ENCODE results near the gene XYLT1. TPM values are rescaled to one million over a fixed set of nuclear protein-coding genes. Genes with fewer than 3 reads are reported as not detected.

Gene XYLT1
- total and polyA plus RNA-seq, 10 of the 15 experiments (the other 5 are each of a cell fraction or from before 2014, with no cell fraction given) = 0.88 to 14.8 (median 5.8) TPM

DNA sequence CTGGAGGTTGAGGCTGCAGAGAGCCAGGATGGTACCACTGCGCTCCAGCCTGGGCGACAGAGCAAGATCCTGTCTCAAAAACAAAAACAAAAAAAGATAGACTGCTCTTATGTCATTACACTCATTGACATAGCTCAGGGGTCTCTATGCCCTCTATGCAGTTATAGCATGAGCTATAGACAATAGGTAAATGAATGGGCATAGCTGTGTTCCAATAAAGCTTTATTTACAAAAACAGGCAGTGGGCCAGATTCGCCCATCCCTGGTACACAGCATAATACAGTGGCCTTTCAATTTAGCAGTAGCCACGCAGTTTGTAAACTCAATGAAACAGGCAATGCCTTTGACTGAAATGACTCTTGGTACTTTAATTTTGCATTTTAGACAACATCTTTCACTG lies 51.5 kb downstream of the XYLT1 start (continued):
- TF ChIP-seq, protein P1, sequence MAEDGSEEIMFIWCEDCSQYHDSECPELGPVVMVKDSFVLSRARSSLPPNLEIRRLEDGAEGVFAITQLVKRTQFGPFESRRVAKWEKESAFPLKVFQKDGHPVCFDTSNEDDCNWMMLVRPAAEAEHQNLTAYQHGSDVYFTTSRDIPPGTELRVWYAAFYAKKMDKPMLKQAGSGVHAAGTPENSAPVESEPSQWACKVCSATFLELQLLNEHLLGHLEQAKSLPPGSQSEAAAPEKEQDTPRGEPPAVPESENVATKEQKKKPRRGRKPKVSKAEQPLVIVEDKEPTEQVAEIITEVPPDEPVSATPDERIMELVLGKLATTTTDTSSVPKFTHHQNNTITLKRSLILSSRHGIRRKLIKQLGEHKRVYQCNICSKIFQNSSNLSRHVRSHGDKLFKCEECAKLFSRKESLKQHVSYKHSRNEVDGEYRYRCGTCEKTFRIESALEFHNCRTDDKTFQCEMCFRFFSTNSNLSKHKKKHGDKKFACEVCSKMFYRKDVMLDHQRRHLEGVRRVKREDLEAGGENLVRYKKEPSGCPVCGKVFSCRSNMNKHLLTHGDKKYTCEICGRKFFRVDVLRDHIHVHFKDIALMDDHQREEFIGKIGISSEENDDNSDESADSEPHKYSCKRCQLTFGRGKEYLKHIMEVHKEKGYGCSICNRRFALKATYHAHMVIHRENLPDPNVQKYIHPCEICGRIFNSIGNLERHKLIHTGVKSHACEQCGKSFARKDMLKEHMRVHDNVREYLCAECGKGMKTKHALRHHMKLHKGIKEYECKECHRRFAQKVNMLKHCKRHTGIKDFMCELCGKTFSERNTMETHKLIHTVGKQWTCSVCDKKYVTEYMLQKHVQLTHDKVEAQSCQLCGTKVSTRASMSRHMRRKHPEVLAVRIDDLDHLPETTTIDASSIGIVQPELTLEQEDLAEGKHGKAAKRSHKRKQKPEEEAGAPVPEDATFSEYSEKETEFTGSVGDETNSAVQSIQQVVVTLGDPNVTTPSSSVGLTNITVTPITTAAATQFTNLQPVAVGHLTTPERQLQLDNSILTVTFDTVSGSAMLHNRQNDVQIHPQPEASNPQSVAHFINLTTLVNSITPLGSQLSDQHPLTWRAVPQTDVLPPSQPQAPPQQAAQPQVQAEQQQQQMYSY (CRISPR knock-in tag; IDR thresholded peaks at IDR 0.05) = no peak

DNA sequence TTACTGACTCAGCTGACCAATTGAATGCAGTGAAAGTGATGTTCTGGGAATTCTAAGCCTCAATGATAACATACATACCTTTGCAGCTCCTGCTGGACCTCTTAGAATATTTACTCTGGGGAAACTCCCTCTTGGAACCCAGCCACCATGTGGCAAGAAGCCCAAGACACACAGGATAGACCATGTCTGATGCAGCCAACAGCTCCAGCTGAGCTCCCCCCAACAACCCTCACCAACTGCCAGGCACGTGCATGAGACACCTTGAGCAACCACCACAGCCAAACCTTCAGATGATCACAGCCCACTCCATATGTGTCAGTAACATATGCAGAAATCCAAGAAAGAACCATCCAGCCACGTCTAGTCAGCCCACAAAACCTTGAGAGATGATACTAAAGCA lies 53.0 kb downstream of the XYLT1 start:
- Histone ChIP-seq H2AFZ (ENCODE audit: control insufficient read depth, low read depth, low read length) (no peak overlapping the region), H3K36me3 (ENCODE audit: control insufficient read depth in 2 of 2, insufficient read depth in 2 of 2, low read length in 1 of 2) (no peaks in the 10 kb centered on the region), H4K20me1 (ENCODE audit: control insufficient read depth, insufficient read depth) (no peaks in the 10 kb centered on the region), H3K4me2 (ENCODE audit: control insufficient read depth, insufficient read depth) (peak overlapping the region; percentile 96; the same call in 1 of the 2 replicates), H3K4me1 (ENCODE audit: control insufficient read depth, insufficient read depth, low read length) (peaks cover 47% of the 10 kb centered on the region), H3K27me3 (replicated peaks in 1 of 2; ENCODE audit: control insufficient read depth in 2 of 2, insufficient read depth in 2 of 2, low read length in 1 of 2) (no peaks in the 10 kb centered on the region), H3K4me3 (no peak overlapping the region), H3K9ac (ENCODE audit: control insufficient read depth, insufficient read depth, low read length) (no peak overlapping the region), H3K9me3 (replicated peaks; ENCODE audit: control insufficient read depth, insufficient read depth, low read length) (peaks cover 4% of the 10 kb centered on the region; the same call in 2 of the 3 replicates), H3K79me2 (ENCODE audit: control insufficient read depth, insufficient read depth, low read length) (no peaks in the 10 kb centered on the region), H3K27ac (ENCODE audit: control insufficient read depth, insufficient read depth) (peak overlapping the region; percentile 90; the same call in 1 of the 2 replicates)
- TF ChIP-seq GABPA (IDR thresholded peaks at IDR 0.05; ENCODE audit: low read depth) = no peak
- TF ChIP-seq ZNF217 (IDR thresholded peaks at IDR 0.05) = no peak
- peak; percentile 24 to 61; a peak in 1 of 4 replicates for TF ChIP-seq BHLHE40 (IDR thresholded peaks at IDR 0.05; ENCODE audit: borderline replicate concordance in 1 of 2, low read depth in 2 of 2, low read length in 1 of 2)
- ChIA-PET SMC1A (ENCODE audit: uncharacterized antibody, unreplicated experiment) (interaction anchor here (0.7 to 7.3 kb wide), 23 partner anchors 9 to 161 kb away, joined by 3 to 110 read pairs (median 7); no protein-coding TSS in a partner anchor), POLR2A (interaction anchor here (0.6 to 4.1 kb wide), 8 partner anchors 9 to 116 kb away, joined by 3 to 25 read pairs (median 5); no protein-coding TSS in a partner anchor), CTCF (interaction anchor here (0.8 to 3.7 kb wide), 20 partner anchors 7 to 556 kb away, joined by 3 to 67 read pairs (median 6); no protein-coding TSS in a partner anchor), RAD21 (ENCODE audit: unreplicated experiment) (interaction anchor here (0.7 to 4.7 kb wide), 13 partner anchors 14 to 159 kb away, joined by 3 to 111 read pairs (median 12); no protein-coding TSS in a partner anchor)
- intact Hi-C loops (cut with micrococcal nuclease; ENCODE audit: unreplicated experiment) (loop anchor here (2.0 kb wide), 1 partner anchor 51 kb away; no protein-coding TSS in a partner anchor), in situ Hi-C loops (cut with MboI) (loop anchor here (5.0 kb wide), 1 partner anchor 155 kb away; no protein-coding TSS in a partner anchor)
- no peak for DNase-seq (ENCODE audit: low read depth, low spot score)
- no peak for FAIRE-seq
- no peak for ATAC-seq
- WGBS (ENCODE audit: insufficient coverage, insufficient replicate concordance, low lambda C conversion rate, missing lambda C conversion rate) = 67% methylated on average over 2 of the region's 2 CpGs
- no TSS peak for BruUV-seq (replicated peaks)

Data from GM12878 (cell line).